HG02610 (cell line): ENCODE data around the gene FLAD1.

ENCODE experiments used
- ATAC-seq: cut with Tn5 transposase; IDR thresholded peaks from one replicate; pipeline ENCODE4 v1.9.1; 2021; ENCODE audit warnings: mild to moderate bottlenecking, moderate library complexity; ENCODE audit not compliant: unreplicated experiment

The FLAD1 gene

GRCh38 chr1:155002464-155003226, 19.5 kb downstream of the FLAD1 start, which contains the start of gene ZBTB7B:
Gene ZBTB7B, plus strand, starts transcription at chr1:155002802. Its CDS starts 11,859 bp downstream, at chr1:155014661.
- no peak for ATAC-seq

- no peak for ATAC-seq
These were observed 20.2 kb downstream of the FLAD1 start for GRCh38 chr1:155003227-155003765.

GRCh38 chr1:155003766-155004351, 20.7 kb downstream of the FLAD1 start:
- ATAC-seq, result no peak

- no peak for ATAC-seq
These were observed 21.4 kb downstream of the FLAD1 start for GRCh38 chr1:155004352-155005075.

- ATAC-seq, result no peak
These were observed 22.2 kb downstream of the FLAD1 start for GRCh38 chr1:155005076-155006011.

GRCh38 chr1:155006601-155007101, 23.5 kb downstream of the FLAD1 start:
- ATAC-seq, result no peak

- ATAC-seq, result no peak
These were observed 24.2 kb downstream of the FLAD1 start for GRCh38 chr1:155007251-155007828.

- no peak for ATAC-seq
These were observed 25.1 kb downstream of the FLAD1 start for GRCh38 chr1:155008015-155008941.

- ATAC-seq, result no peak
These were observed 26.1 kb downstream of the FLAD1 start for GRCh38 chr1:155009221-155009711.

- ATAC-seq, result no peak
These were observed 26.6 kb downstream of the FLAD1 start for GRCh38 chr1:155009742-155010141.

- ATAC-seq, result no peak
These were observed 27.2 kb downstream of the FLAD1 start for GRCh38 chr1:155010211-155010918.

- no peak for ATAC-seq
These were observed 27.9 kb downstream of the FLAD1 start for GRCh38 chr1:155011004-155011416.

GRCh38 chr1:155011437-155012025, 28.4 kb downstream of the FLAD1 start:
- ATAC-seq, result no peak

GRCh38 chr1:155012026-155012546, 28.9 kb downstream of the FLAD1 start:
- ATAC-seq, result no peak

- no peak for ATAC-seq
These were observed 29.8 kb downstream of the FLAD1 start for GRCh38 chr1:155012776-155013602.

GRCh38 chr1:155013632-155014031, 30.5 kb downstream of the FLAD1 start:
- ATAC-seq, result no peak
